ENCODE results near the gene PI4KB. TPM values are rescaled to one million over a fixed set of nuclear protein-coding genes. Genes with fewer than 3 reads are reported as not detected.

PI4KB gene
- total and polyA plus RNA-seq, 4 donors: 25.0 to 65.2 (median 45.3) TPM

- ATAC-seq (ENCODE audit: insufficient read depth, low FRiP score) (no peak), DNase-seq (no peak)
- TF ChIP-seq, protein P1, sequence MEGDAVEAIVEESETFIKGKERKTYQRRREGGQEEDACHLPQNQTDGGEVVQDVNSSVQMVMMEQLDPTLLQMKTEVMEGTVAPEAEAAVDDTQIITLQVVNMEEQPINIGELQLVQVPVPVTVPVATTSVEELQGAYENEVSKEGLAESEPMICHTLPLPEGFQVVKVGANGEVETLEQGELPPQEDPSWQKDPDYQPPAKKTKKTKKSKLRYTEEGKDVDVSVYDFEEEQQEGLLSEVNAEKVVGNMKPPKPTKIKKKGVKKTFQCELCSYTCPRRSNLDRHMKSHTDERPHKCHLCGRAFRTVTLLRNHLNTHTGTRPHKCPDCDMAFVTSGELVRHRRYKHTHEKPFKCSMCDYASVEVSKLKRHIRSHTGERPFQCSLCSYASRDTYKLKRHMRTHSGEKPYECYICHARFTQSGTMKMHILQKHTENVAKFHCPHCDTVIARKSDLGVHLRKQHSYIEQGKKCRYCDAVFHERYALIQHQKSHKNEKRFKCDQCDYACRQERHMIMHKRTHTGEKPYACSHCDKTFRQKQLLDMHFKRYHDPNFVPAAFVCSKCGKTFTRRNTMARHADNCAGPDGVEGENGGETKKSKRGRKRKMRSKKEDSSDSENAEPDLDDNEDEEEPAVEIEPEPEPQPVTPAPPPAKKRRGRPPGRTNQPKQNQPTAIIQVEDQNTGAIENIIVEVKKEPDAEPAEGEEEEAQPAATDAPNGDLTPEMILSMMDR (IDR thresholded peaks at IDR 0.05; ENCODE audit: control extremely low read depth, extremely low read depth): no peak
- WGBS, 2 donors: 65 to 73% methylated on average over 8 of the region's 8 CpGs
- no peaks in the 10 kb centered on the region for H3K27me3 ChIP-seq (ENCODE audit: control insufficient read depth in 3 of 3, insufficient read depth in 3 of 3, low read length in 2 of 3)
- H3K9me3 ChIP-seq (ENCODE audit: control insufficient read depth in 4 of 4, insufficient read depth in 3 of 4, low read length in 3 of 4): no peaks in the 10 kb centered on the region
- peaks cover 3 to 67% (median 49%) of the 10 kb centered on the region in 4 donors for H3K36me3 ChIP-seq (ENCODE audit: control insufficient read depth in 4 of 4, insufficient read depth in 4 of 4, low read length in 4 of 4)
- H3K4me1 ChIP-seq (ENCODE audit: control insufficient read depth in 5 of 5, insufficient read depth in 5 of 5, low read length in 5 of 5): peaks cover 0 to 33% (median 13%) of the 10 kb centered on the region in 5 donors
- no peak overlapping the region for H3K9ac ChIP-seq (ENCODE audit: insufficient read depth in 1 of 2, low read length in 2 of 2)
- no peak overlapping the region for H3K4me3 ChIP-seq
- no peak overlapping the region for H3K27ac ChIP-seq (ENCODE audit: low read depth in 1 of 2, low read length in 1 of 2)
These were observed 14.4 kb downstream of the PI4KB start for GRCh38 chr1:151312826-151313225.

DNA sequence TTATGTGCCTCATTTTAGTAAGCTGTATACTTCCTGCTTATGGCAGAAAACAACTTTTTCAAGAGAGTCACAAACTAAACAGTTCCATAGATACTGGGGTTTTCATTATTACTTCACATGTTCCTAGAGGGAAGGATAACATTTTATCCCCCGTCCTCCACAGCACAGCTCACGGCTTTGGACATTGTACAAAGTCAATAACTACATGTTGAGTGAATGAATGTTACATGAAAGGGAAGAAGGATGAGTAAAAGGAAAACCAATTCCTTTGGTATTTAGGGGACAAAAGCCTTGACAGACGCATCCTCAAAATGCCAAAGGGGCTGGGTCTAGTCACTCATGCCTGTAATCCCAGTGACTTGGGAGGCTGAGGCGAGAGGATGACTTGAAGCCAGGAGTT lies 14.8 kb downstream of the PI4KB start:
- Histone ChIP-seq H3K4me3 (no peak overlapping the region), H3K9ac (ENCODE audit: insufficient read depth in 1 of 2, low read length in 2 of 2) (no peak overlapping the region), H3K27ac (ENCODE audit: low read depth in 1 of 2, low read length in 1 of 2) (peak overlapping the region in 1 of 2 donors; percentile 88), H3K4me1 (ENCODE audit: control insufficient read depth in 5 of 5, insufficient read depth in 5 of 5, low read length in 5 of 5) (peaks cover 0 to 33% (median 13%) of the 10 kb centered on the region in 5 donors), H3K36me3 (ENCODE audit: control insufficient read depth in 4 of 4, insufficient read depth in 4 of 4, low read length in 4 of 4) (peaks cover 7 to 68% (median 52%) of the 10 kb centered on the region in 4 donors), H3K9me3 (ENCODE audit: control insufficient read depth in 4 of 4, insufficient read depth in 3 of 4, low read length in 3 of 4) (no peaks in the 10 kb centered on the region), H3K27me3 (ENCODE audit: control insufficient read depth in 3 of 3, insufficient read depth in 3 of 3, low read length in 2 of 3) (no peaks in the 10 kb centered on the region)
- ATAC-seq (ENCODE audit: insufficient read depth, low FRiP score) (no peak), DNase-seq (no peak)
- WGBS, 2 donors: 93 to 97% methylated on average over 4 of the region's 4 CpGs
- TF ChIP-seq, protein P1 (IDR thresholded peaks at IDR 0.05; ENCODE audit: control extremely low read depth, extremely low read depth): no peak

DNA sequence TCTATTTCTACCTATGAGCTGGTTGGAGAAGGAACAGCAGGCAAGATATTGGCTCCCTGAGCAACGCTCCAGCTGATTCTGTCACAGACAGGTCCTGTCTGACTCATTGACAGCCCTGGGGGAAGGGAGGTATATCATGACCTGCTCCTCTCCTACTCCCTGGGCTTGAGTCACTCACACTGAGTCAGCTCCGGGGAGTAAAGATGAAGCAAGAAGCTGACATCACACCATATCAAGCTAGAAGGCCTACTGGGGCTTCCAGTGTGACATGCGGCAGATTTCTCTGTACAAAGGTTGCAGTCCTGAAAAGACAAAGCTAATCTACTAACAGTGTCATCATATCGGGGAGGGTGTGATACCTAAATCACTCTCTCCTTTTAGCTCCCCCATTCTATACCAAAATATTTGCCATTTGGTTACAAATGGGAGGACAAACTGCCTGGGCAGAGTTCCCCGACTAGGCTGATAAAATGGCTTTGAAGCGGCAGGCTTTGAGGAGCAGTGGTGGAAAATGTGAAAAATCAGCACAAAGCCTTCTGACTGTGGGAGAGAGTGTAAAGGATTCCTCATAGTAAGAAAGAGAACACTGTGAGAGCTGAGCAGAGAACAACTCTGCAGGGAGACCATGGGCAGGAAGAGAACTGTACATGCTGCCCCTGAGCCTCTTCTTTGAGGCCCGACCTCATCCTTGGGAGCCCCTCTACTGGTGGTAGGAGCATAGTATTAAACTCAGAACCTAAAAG lies 15.5 kb downstream of the PI4KB start:
- H3K4me3 ChIP-seq: no peak overlapping the region
- DNase-seq: no peak
- H3K9me3 ChIP-seq (ENCODE audit: control insufficient read depth in 4 of 4, insufficient read depth in 3 of 4, low read length in 3 of 4): no peaks in the 10 kb centered on the region
- H3K9ac ChIP-seq (ENCODE audit: insufficient read depth in 1 of 2, low read length in 2 of 2): no peak overlapping the region
- 63 to 78% methylated on average over 7 of the region's 7 CpGs for WGBS, 2 donors
- H3K27ac ChIP-seq (ENCODE audit: low read depth in 1 of 2, low read length in 1 of 2): peak overlapping the region; percentile 73 to 88
- peaks cover 13 to 70% (median 54%) of the 10 kb centered on the region in 4 donors for H3K36me3 ChIP-seq (ENCODE audit: control insufficient read depth in 4 of 4, insufficient read depth in 4 of 4, low read length in 4 of 4)
- H3K4me1 ChIP-seq (ENCODE audit: control insufficient read depth in 5 of 5, insufficient read depth in 5 of 5, low read length in 5 of 5): peaks cover 0 to 33% (median 13%) of the 10 kb centered on the region in 5 donors
- peak; percentile 91 for ATAC-seq (ENCODE audit: insufficient read depth, low FRiP score)
- TF ChIP-seq, protein P1 (IDR thresholded peaks at IDR 0.05; ENCODE audit: control extremely low read depth, extremely low read depth): no peak
- H3K27me3 ChIP-seq (ENCODE audit: control insufficient read depth in 3 of 3, insufficient read depth in 3 of 3, low read length in 2 of 3): no peaks in the 10 kb centered on the region

Measured in lung (tissue), 12 donors.